Neuronal stem cell (in vitro differentiated cells): ENCODE measurements around the gene PNRC1. TPM values are rescaled to one million over a fixed set of nuclear protein-coding genes. Genes with fewer than 3 reads are reported as not detected.
"Not testable (repeated sequence)": the region's sequence is repeated elsewhere in the genome, so short reads cannot be mapped to it uniquely, and the experiment has no call there.

ENCODE experiments used
- DNase-seq: peaks from one replicate; pipeline ENCODE4 v3.0.0-alpha.2; 2013; ENCODE audit warnings: low spot score
- H2AFZ ChIP-seq: one replicate; pipeline ENCODE4 v1.6.1; 2013; ENCODE audit warnings: mild to moderate bottlenecking, low read length, inconsistent platforms
- H2AK5ac ChIP-seq: 2 replicates; pipeline ENCODE4 v1.6.1; 2013; ENCODE audit warnings: low read depth, mild to moderate bottlenecking, inconsistent platforms, low read length, moderate library complexity, mixed read lengths
- H2BK120ac ChIP-seq: 2 replicates; pipeline ENCODE4 v1.6.1; 2013; ENCODE audit warnings: low read depth, mild to moderate bottlenecking, inconsistent platforms, low read length, moderate library complexity, mixed read lengths
- H2BK12ac ChIP-seq: one replicate; pipeline ENCODE4 v1.6.1; 2013; ENCODE audit warnings: low read length, inconsistent platforms
- H2BK15ac ChIP-seq: 2 replicates; pipeline ENCODE4 v1.6.1; 2013; ENCODE audit warnings: mild to moderate bottlenecking, low read length, inconsistent platforms, mixed read lengths
- H2BK5ac ChIP-seq: one replicate; pipeline ENCODE4 v1.6.1; 2013; ENCODE audit warnings: inconsistent platforms, mild to moderate bottlenecking, low read length, moderate library complexity
- H3K14ac ChIP-seq: one replicate; pipeline ENCODE4 v1.6.1; 2013; ENCODE audit warnings: low read length, inconsistent platforms
- H3K18ac ChIP-seq: 2 replicates; pipeline ENCODE4 v1.6.1; 2013; ENCODE audit warnings: low read length, inconsistent platforms
- H3K23ac ChIP-seq: 2 replicates; pipeline ENCODE4 v1.6.1; 2013; ENCODE audit warnings: low read depth, mild to moderate bottlenecking, mixed read lengths, low read length, inconsistent platforms; ENCODE audit not compliant: poor library complexity
- H3K27ac ChIP-seq: replicated peaks from 3 replicates; pipeline ENCODE4 v1.5.1; 2013; ENCODE audit warnings: low read length, inconsistent platforms
- H3K27me3 ChIP-seq, 3 experiments: 2 replicates each; pipeline ENCODE4 v1.6.1; 2013; ENCODE audit warnings: low read length in 3 of 3, mild to moderate bottlenecking in 2 of 3, inconsistent platforms in 1 of 3, low read depth in 1 of 3, mixed read lengths in 1 of 3, moderate library complexity in 1 of 3; ENCODE audit not compliant: control insufficient read depth in 3 of 3, insufficient read depth in 3 of 3
- H3K36me3 ChIP-seq, 2 donors: replicated peaks in 1 of 2; 2 replicates each; pipeline ENCODE4 v1.6.1; 2013; ENCODE audit warnings: low read length in 2 of 2; ENCODE audit not compliant: control insufficient read depth in 2 of 2, insufficient read depth in 2 of 2
- H3K4ac ChIP-seq: 2 replicates; pipeline ENCODE4 v1.6.1; 2013; ENCODE audit warnings: inconsistent platforms, mild to moderate bottlenecking, low read length, moderate library complexity
- H3K4me1 ChIP-seq, 2 donors: 1 replicate in 1 of 2; 2 replicates in 1 of 2; pipeline ENCODE4 v1.6.1; 2013; ENCODE audit warnings: low read length in 2 of 2, low read depth in 1 of 2; ENCODE audit not compliant: control insufficient read depth in 2 of 2, insufficient read depth in 1 of 2
- H3K4me2 ChIP-seq: one replicate; pipeline ENCODE4 v1.6.1; 2013; ENCODE audit warnings: mild to moderate bottlenecking, low read length, inconsistent platforms; ENCODE audit not compliant: insufficient read depth, poor library complexity, severe bottlenecking
- H3K4me3 ChIP-seq, 2 donors: 2 replicates each; pipeline ENCODE4 v1.5.1; 2013; ENCODE audit warnings: low read length in 2 of 2, mild to moderate bottlenecking in 2 of 2, inconsistent platforms in 1 of 2, moderate library complexity in 1 of 2
- H3K79me1 ChIP-seq: one replicate; pipeline ENCODE4 v1.6.1; 2013; ENCODE audit warnings: low read depth, mild to moderate bottlenecking, inconsistent platforms, low read length, moderate library complexity
- H3K9ac ChIP-seq: one replicate; pipeline ENCODE4 v1.6.1; 2013; ENCODE audit warnings: mild to moderate bottlenecking, low read depth, low read length, inconsistent platforms; ENCODE audit not compliant: poor library complexity
- H3K9me3 ChIP-seq, 2 donors: replicated peaks in 1 of 2; 2 replicates each; pipeline versions ENCODE3 to v1.6.1; 2013; ENCODE audit warnings: low read length in 2 of 2, mild to moderate bottlenecking in 2 of 2, inconsistent platforms in 1 of 2, low read depth in 1 of 2, mixed read lengths in 1 of 2, moderate library complexity in 1 of 2; ENCODE audit not compliant: control insufficient read depth in 2 of 2, insufficient read depth in 1 of 2
- H4K8ac ChIP-seq: one replicate; pipeline ENCODE4 v1.6.1; 2013; ENCODE audit warnings: low read depth, mild to moderate bottlenecking, inconsistent platforms, low read length, moderate library complexity
- H4K91ac ChIP-seq: one replicate; pipeline ENCODE4 v1.6.1; 2013; ENCODE audit warnings: low read length, low read depth, mild to moderate bottlenecking, inconsistent platforms; ENCODE audit not compliant: poor library complexity
- WGBS, 2 donors: extraction: QIAGEN DNeasy Blood & Tissue Kit; methylation state at CpG; one replicate each; pipeline ENCODE4 v1.1.7; 2013; ENCODE audit warnings: missing lambda C conversion rate in 2 of 2, mixed read lengths in 1 of 2; ENCODE audit not compliant: insufficient read length in 2 of 2, insufficient replicate concordance in 1 of 2; ENCODE audit errors: extremely low coverage in 2 of 2; 5-methylcytosine and 5-hydroxymethylcytosine counted together
- polyA plus RNA-seq, 2 experiments: library from polyadenylated mRNA; stranded (reverse); fragments of 200-250 nt; gene quantifications; one replicate each; pipeline ENCODE4 v1.2.3, GENCODE V29; 2013

Gene PNRC1
- polyA plus RNA-seq (2013, experiment 1 of 2), result 69.0 TPM
- polyA plus RNA-seq (2013, experiment 2 of 2), result 71.8 TPM

- DNase-seq, result peak; percentile 99
- H3K36me3 ChIP-seq, result peaks cover 12 to 25% of the 10 kb centered on the region in 2 donors
- H3K14ac ChIP-seq, result peak within 1 kb of the TSS; percentile 98
- no peak within 1 kb of the TSS for H4K8ac ChIP-seq
- no CpG with 5 or more reads among the region's 63 CpGs for WGBS, 2 donors
- peak within 1 kb of the TSS; percentile 48 for H3K4me2 ChIP-seq
- no peaks in the 10 kb centered on the region for H3K9me3 ChIP-seq
- peak within 1 kb of the TSS; percentile 99 for H2AK5ac ChIP-seq
- H3K79me1 ChIP-seq, result peaks cover 6% of the 10 kb centered on the region
- peak within 1 kb of the TSS; percentile 17 for H3K4ac ChIP-seq
- no peak within 1 kb of the TSS for H2BK12ac ChIP-seq
- peak within 1 kb of the TSS; percentile 85 for H2BK15ac ChIP-seq
- H3K4me1 ChIP-seq, result peaks cover 4 to 7% of the 10 kb centered on the region in 2 donors
- H2BK5ac ChIP-seq, result peak within 1 kb of the TSS; percentile 97
- peak within 1 kb of the TSS; percentile 91 for H2AFZ ChIP-seq
- peak within 1 kb of the TSS; percentile 97 for H2BK120ac ChIP-seq
- H3K18ac ChIP-seq, result peak within 1 kb of the TSS; percentile 99
- peaks cover 0 to 3% (median 0%) of the 10 kb centered on the region in 3 experiments for H3K27me3 ChIP-seq
- H4K91ac ChIP-seq, result peak within 1 kb of the TSS; percentile 79
- H3K4me3 ChIP-seq, result peak within 1 kb of the TSS; percentile 93 to 97
- peak within 1 kb of the TSS; percentile 96 for H3K9ac ChIP-seq
- H3K23ac ChIP-seq, result peak within 1 kb of the TSS; percentile 90
- H3K27ac ChIP-seq, result peak within 1 kb of the TSS; percentile 92
These were observed at the start of gene PNRC1 for GRCh38 chr6:89080281-89081128. PNRC1 (plus strand) TSS chr6:89080751; CDS start chr6:89080895, 144 bp downstream.

- Histone ChIP-seq H2BK5ac (no peak overlapping the region), H3K79me1 (no peaks in the 10 kb centered on the region), H2BK15ac (no peak overlapping the region), H4K91ac (no peak overlapping the region), H4K8ac (no peak overlapping the region), H3K4me3 (no peak overlapping the region), H3K4ac (no peak overlapping the region), H3K9me3 (peaks cover 7 to 8% of the 10 kb centered on the region in 2 donors), H3K27me3 (peaks cover 0 to 5% (median 0%) of the 10 kb centered on the region in 3 experiments), H2BK12ac (no peak overlapping the region), H3K23ac (no peak overlapping the region), H2BK120ac (no peak overlapping the region), H3K18ac (no peak overlapping the region), H3K27ac (no peak overlapping the region), H3K14ac (no peak overlapping the region), H2AFZ (no peak overlapping the region), H2AK5ac (no peak overlapping the region), H3K4me1 (peaks cover 7% of the 10 kb centered on the region in 2 donors), H3K4me2 (no peak overlapping the region), H3K9ac (no peak overlapping the region), H3K36me3 (no peaks in the 10 kb centered on the region)
- no CpG with 5 or more reads among the region's 2 CpGs for WGBS, 2 donors
- DNase-seq, result no peak
These were observed 48.0 kb upstream of the PNRC1 start for GRCh38 chr6:89032599-89032998.

DNA sequence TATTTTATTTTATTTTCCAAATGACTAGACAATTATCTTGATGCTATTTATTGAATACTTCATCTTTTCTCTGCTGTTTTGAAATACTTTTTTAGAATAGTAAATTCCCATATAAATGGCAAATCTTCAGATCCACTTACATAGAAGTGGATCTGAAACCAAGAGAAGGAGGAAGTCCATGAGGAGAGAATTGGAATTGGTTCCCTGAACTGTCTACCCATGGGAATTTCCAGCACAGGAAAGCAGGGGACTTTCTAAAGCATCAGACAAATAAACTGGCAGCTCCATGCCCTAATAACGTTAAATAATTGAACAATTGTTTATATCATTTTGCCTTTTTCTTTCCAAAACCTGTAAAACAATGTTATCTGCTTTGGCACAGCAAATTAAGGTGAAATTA, 47.1 kb upstream of the PNRC1 start:
- no peak overlapping the region for H3K4me2 ChIP-seq
- no peak for DNase-seq
- H3K23ac ChIP-seq, result no peak overlapping the region
- no CpG with 5 or more reads among the region's 1 CpG for WGBS, 2 donors
- H2BK15ac ChIP-seq, result no peak overlapping the region
- no peak overlapping the region for H2BK5ac ChIP-seq
- H3K4me1 ChIP-seq, result peaks cover 7% of the 10 kb centered on the region in 2 donors
- H3K9ac ChIP-seq, result no peak overlapping the region
- peaks cover 10 to 13% of the 10 kb centered on the region in 2 donors for H3K9me3 ChIP-seq
- no peak overlapping the region for H2AFZ ChIP-seq
- no peak overlapping the region for H3K4ac ChIP-seq
- H3K18ac ChIP-seq, result no peak overlapping the region
- no peak overlapping the region for H4K8ac ChIP-seq
- H3K14ac ChIP-seq, result no peak overlapping the region
- no peak overlapping the region for H2BK12ac ChIP-seq
- no peak overlapping the region for H2BK120ac ChIP-seq
- H4K91ac ChIP-seq, result no peak overlapping the region
- no peak overlapping the region for H3K4me3 ChIP-seq
- H3K27ac ChIP-seq, result no peak overlapping the region
- H2AK5ac ChIP-seq, result no peak overlapping the region
- no peaks in the 10 kb centered on the region for H3K27me3 ChIP-seq
- H3K79me1 ChIP-seq, result no peaks in the 10 kb centered on the region
- no peaks in the 10 kb centered on the region for H3K36me3 ChIP-seq

DNA sequence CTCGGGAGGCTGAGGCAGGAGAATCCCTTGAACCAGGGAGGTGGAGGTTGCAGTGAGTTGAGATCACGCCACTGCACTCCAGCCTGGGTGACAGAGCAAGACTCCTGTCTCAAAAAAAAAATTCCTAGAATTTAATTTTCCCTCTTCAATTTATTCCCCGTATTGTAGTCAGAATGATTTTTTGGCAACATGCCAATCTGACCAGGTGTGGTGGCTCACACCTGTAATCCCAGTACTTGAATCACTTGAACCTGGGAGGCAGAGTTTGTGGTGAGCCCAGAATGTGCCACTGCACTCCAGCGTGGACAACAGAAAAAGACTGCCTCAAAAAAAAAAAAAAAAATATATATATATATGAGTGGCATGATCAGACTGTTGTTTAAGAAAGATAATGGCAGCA, 46.4 kb upstream of the PNRC1 start:
- not testable (repeated sequence) for H2BK15ac ChIP-seq, DNase-seq, H3K4me1 ChIP-seq, H3K27ac ChIP-seq, H3K4me3 ChIP-seq, H4K8ac ChIP-seq, H3K4me2 ChIP-seq, H3K36me3 ChIP-seq, H3K4ac ChIP-seq, H3K9ac ChIP-seq, H3K27me3 ChIP-seq, H2BK12ac ChIP-seq, H3K18ac ChIP-seq, H3K14ac ChIP-seq, H2AK5ac ChIP-seq, H2BK120ac ChIP-seq, H3K23ac ChIP-seq, H3K79me1 ChIP-seq, H2BK5ac ChIP-seq, H2AFZ ChIP-seq, H4K91ac ChIP-seq
- no CpG with 5 or more reads among the region's 4 CpGs for WGBS, 2 donors
- H3K9me3 ChIP-seq, result peaks cover 11 to 14% of the 10 kb centered on the region in 2 donors
